ENCODE measurements around the gene ABHD2.

The ABHD2 gene

GRCh38 chr15:89195836-89196235, 107.6 kb downstream of the ABHD2 start:
- in situ Hi-C loops (cut with HindIII; ENCODE audit: low sequenced_read_pairs), result no loop called here
- no peak overlapping the region for H3K4me3 ChIP-seq (ENCODE audit: low read depth, low read length)
- DNase-seq (ENCODE audit: low read depth, low spot score), result peak; percentile 54
- TF ChIP-seq CTCF (IDR thresholded peaks at IDR 0.05; ENCODE audit: low read depth, low read length), result no peak

GRCh38 chr15:89196241-89196640, 108.0 kb downstream of the ABHD2 start:
- H3K4me3 ChIP-seq (ENCODE audit: low read depth, low read length), result no peak overlapping the region
- TF ChIP-seq CTCF (IDR thresholded peaks at IDR 0.05; ENCODE audit: low read depth, low read length), result no peak
- no peak for DNase-seq (ENCODE audit: low read depth, low spot score)
- in situ Hi-C loops (cut with HindIII; ENCODE audit: low sequenced_read_pairs), result no loop called here

- TF ChIP-seq CTCF (IDR thresholded peaks at IDR 0.05; ENCODE audit: low read depth, low read length), result no peak
- DNase-seq (ENCODE audit: low read depth, low spot score), result no peak
- no peak overlapping the region for H3K4me3 ChIP-seq (ENCODE audit: low read depth, low read length)
- in situ Hi-C loops (cut with HindIII; ENCODE audit: low sequenced_read_pairs), result no loop called here
Observed at GRCh38 chr15:89196994-89197393, 108.7 kb downstream of the ABHD2 start.

- in situ Hi-C loops (cut with HindIII; ENCODE audit: low sequenced_read_pairs), result no loop called here
- DNase-seq (ENCODE audit: low read depth, low spot score), result no peak
- no peak for TF ChIP-seq CTCF (IDR thresholded peaks at IDR 0.05; ENCODE audit: low read depth, low read length)
- H3K4me3 ChIP-seq (ENCODE audit: low read depth, low read length), result no peak overlapping the region
Observed at GRCh38 chr15:89197503-89197971, 109.3 kb downstream of the ABHD2 start.

- no peak overlapping the region for H3K4me3 ChIP-seq (ENCODE audit: low read depth, low read length)
- in situ Hi-C loops (cut with HindIII; ENCODE audit: low sequenced_read_pairs), result no loop called here
- no peak for TF ChIP-seq CTCF (IDR thresholded peaks at IDR 0.05; ENCODE audit: low read depth, low read length)
- DNase-seq (ENCODE audit: low read depth, low spot score), result no peak
Observed at GRCh38 chr15:89198196-89198595, 109.9 kb downstream of the ABHD2 start.

GRCh38 chr15:89198934-89199333, 110.7 kb downstream of the ABHD2 start:
- no peak overlapping the region for H3K4me3 ChIP-seq (ENCODE audit: low read depth, low read length)
- no peak for TF ChIP-seq CTCF (IDR thresholded peaks at IDR 0.05; ENCODE audit: low read depth, low read length)
- DNase-seq (ENCODE audit: low read depth, low spot score), result no peak
- in situ Hi-C loops (cut with HindIII; ENCODE audit: low sequenced_read_pairs), result no loop called here

GRCh38 chr15:89199746-89200145, 111.5 kb downstream of the ABHD2 start:
- no peak overlapping the region for H3K4me3 ChIP-seq (ENCODE audit: low read depth, low read length)
- TF ChIP-seq CTCF (IDR thresholded peaks at IDR 0.05; ENCODE audit: low read depth, low read length), result no peak
- DNase-seq (ENCODE audit: low read depth, low spot score), result no peak
- in situ Hi-C loops (cut with HindIII; ENCODE audit: low sequenced_read_pairs), result no loop called here

All from astrocyte of the spinal cord (primary cell).